ENCODE results near the gene GTF2H3.

Gene GTF2H3

DNA sequence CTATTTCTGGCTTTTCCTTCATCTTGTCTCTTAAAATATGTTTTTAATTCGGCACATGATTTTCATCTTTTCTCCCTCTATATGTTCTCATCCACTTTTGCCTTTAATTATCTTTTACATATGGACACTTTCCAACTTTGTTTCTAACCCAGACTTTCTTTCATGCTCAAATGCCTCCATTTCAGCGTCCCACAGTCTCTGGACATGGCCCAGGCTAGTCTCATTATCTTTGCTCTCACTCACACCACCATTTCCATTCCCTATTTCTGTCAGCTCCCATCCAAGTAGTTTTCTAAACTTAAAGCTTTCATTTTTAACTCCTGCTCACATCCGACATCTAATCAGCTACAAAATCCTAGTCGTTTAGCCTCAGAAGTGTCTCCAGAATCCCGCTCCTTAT lies 14.8 kb downstream of the GTF2H3 start:
- H3K27ac ChIP-seq: no peak overlapping the region
- no peak for DNase-seq
- no peaks in the 10 kb centered on the region for H3K27me3 ChIP-seq (replicated peaks)
- H3K4me3 ChIP-seq (ENCODE audit: low read depth, low read length): no peak overlapping the region
- peaks cover 45% of the 10 kb centered on the region for H3K36me3 ChIP-seq (replicated peaks)
- TF ChIP-seq, protein P1, sequence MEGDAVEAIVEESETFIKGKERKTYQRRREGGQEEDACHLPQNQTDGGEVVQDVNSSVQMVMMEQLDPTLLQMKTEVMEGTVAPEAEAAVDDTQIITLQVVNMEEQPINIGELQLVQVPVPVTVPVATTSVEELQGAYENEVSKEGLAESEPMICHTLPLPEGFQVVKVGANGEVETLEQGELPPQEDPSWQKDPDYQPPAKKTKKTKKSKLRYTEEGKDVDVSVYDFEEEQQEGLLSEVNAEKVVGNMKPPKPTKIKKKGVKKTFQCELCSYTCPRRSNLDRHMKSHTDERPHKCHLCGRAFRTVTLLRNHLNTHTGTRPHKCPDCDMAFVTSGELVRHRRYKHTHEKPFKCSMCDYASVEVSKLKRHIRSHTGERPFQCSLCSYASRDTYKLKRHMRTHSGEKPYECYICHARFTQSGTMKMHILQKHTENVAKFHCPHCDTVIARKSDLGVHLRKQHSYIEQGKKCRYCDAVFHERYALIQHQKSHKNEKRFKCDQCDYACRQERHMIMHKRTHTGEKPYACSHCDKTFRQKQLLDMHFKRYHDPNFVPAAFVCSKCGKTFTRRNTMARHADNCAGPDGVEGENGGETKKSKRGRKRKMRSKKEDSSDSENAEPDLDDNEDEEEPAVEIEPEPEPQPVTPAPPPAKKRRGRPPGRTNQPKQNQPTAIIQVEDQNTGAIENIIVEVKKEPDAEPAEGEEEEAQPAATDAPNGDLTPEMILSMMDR (IDR thresholded peaks at IDR 0.05; ENCODE audit: low read depth, low read length, missing control alignments): no peak
- in situ Hi-C loops (cut with HindIII; ENCODE audit: low pct_ligation_motif_present, low sequenced_read_pairs): no loop called here

DNA sequence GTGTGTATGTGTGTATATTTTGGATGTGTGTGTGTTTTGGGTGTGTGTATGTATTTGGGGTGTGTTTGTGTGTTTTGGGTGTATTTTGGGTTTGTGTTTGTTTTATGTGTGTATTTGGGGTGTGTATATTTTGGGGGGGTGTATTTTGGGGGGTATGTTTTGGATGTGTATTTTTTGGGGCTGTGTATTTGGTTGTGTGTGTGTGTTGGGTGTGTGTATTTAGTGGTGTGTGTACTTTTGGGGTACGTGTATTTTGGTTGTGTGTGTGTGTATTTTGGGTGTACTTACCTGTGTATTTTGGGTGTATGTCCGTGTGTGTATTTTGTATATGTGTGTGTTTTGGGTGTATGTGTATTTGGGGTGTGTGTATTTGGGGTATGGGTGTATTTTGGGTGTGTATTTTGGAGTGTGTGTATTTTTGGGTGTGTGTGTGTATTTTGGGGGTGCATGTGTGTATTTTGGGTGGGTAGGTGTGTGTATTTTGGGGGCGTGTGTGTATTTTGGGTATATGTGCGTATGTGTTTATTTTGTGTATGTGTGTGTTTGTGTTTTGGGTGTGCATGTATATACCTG lies 20.6 kb downstream of the GTF2H3 start:
- H3K4me3 ChIP-seq (ENCODE audit: low read depth, low read length): no peak overlapping the region
- no peaks in the 10 kb centered on the region for H3K27me3 ChIP-seq (replicated peaks)
- H3K27ac ChIP-seq: no peak overlapping the region
- peaks cover 36% of the 10 kb centered on the region for H3K36me3 ChIP-seq (replicated peaks)
- TF ChIP-seq, protein P1 (IDR thresholded peaks at IDR 0.05; ENCODE audit: low read depth, low read length, missing control alignments): no peak
- in situ Hi-C loops (cut with HindIII; ENCODE audit: low pct_ligation_motif_present, low sequenced_read_pairs): no loop called here
- no peak for DNase-seq

DNA sequence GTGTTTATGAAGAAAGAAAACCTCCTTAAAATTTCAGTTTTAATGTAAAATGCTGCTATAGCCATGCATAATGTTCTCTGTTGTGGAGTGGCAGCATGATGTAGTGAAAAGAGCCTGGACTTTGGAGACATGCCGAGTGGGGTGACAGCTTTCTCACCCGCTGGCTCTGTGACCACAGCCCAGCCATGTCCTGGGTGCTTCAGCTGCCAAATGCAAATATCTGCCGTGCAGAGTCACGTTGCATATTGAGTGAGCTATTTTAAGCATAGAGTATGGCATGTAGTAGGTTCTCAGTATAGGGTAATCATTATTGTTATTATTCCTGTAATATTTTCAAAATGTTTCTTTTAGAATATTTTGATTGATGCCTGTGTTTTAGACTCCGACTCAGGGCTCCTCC lies 21.8 kb downstream of the GTF2H3 start:
- Histone ChIP-seq H3K27ac (no peak overlapping the region), H3K4me3 (ENCODE audit: low read depth, low read length) (no peak overlapping the region), H3K36me3 (replicated peaks) (peaks cover 28% of the 10 kb centered on the region), H3K27me3 (replicated peaks) (no peaks in the 10 kb centered on the region)
- in situ Hi-C loops (cut with HindIII; ENCODE audit: low pct_ligation_motif_present, low sequenced_read_pairs): no loop called here
- TF ChIP-seq, protein P1 (IDR thresholded peaks at IDR 0.05; ENCODE audit: low read depth, low read length, missing control alignments): no peak
- no peak for DNase-seq

DNA sequence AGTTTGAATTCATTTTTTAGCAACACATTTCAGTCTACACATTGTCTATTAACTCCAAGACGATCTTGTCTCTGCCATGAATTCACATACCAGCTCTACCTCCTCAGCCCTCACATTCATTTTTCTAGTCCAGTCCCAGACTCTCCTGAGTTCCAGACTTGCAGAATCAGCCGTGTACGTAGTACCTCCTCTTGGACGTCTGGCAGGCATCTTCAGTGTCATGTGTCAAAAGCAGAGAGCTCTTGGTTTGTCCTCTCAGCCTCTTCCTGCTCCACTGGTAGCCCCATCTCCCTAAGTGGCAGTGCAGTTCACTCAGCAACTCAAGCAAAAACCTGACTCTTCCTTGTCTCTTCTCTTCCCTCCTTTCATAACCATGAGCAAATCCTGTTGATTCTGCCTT lies 22.8 kb downstream of the GTF2H3 start:
- Histone ChIP-seq H3K4me3 (ENCODE audit: low read depth, low read length) (no peak overlapping the region), H3K27me3 (replicated peaks) (no peaks in the 10 kb centered on the region), H3K36me3 (replicated peaks) (peaks cover 21% of the 10 kb centered on the region), H3K27ac (no peak overlapping the region)
- in situ Hi-C loops (cut with HindIII; ENCODE audit: low pct_ligation_motif_present, low sequenced_read_pairs): no loop called here
- TF ChIP-seq, protein P1 (IDR thresholded peaks at IDR 0.05; ENCODE audit: low read depth, low read length, missing control alignments): no peak
- DNase-seq: no peak

DNA sequence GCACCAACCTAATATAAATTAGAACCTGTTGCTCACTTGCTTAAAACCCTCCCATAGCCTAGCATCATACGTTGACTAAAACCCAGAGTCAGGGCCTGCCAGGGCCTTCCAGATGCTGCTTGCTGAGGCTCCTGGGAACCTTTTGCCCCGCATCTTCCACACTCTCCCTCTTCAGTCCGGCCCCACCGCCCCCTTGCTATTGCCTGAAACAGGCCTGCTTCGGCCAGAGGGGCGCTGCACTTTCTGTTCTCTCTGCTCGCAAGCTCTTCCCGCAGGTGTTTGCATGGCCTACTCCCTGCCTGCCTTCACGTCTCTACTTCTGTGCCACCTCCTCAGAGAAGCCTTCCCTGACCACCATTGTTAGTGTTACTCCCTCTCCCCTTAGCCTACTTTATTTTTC lies 23.6 kb downstream of the GTF2H3 start:
- DNase-seq: no peak
- Histone ChIP-seq H3K36me3 (replicated peaks) (peaks cover 15% of the 10 kb centered on the region), H3K4me3 (ENCODE audit: low read depth, low read length) (no peak overlapping the region), H3K27ac (no peak overlapping the region), H3K27me3 (replicated peaks) (no peaks in the 10 kb centered on the region)
- in situ Hi-C loops (cut with HindIII; ENCODE audit: low pct_ligation_motif_present, low sequenced_read_pairs): no loop called here
- TF ChIP-seq, protein P1 (IDR thresholded peaks at IDR 0.05; ENCODE audit: low read depth, low read length, missing control alignments): no peak
